Caco-2 (cell line): ENCODE measurements around the gene GRXCR2. TPM values are rescaled to one million over a fixed set of nuclear protein-coding genes. Genes with fewer than 3 reads are reported as not detected.
"Not testable (repeated sequence)": the region's sequence is repeated elsewhere in the genome, so short reads cannot be mapped to it uniquely, and the experiment has no call there.

Source experiments
- BruUV-seq: library from RNA; stranded (reverse); fragments of 400-500 nt; replicated peaks from 2 replicates; lab custom pipeline; 2021; lab: Mats Ljungman, UMichigan
- CTCF ChIA-PET: fragments of 300-600 bp; sonication (Branson Sonifier 250); formaldehyde crosslinking; loops from one replicate; lab custom pipeline; 2022; ENCODE audit warnings: antibody characterized with exemption; lab: Charles Lee
- POLR2A ChIA-PET: fragments of 300-600 bp; sonication (Branson Sonifier 250); formaldehyde crosslinking; loops from one replicate; lab custom pipeline; 2022; ENCODE audit warnings: antibody characterized with exemption; lab: Charles Lee
- DNase-seq, 2 experiments: peaks; one replicate each; pipeline versions ENCODE4 v3.0.0 to v3.0.0-alpha.2; 2020 to 2022
- H3K27me3 ChIP-seq: replicated peaks from 2 replicates; pipeline ENCODE4 v1.6.0; 2011; ENCODE audit warnings: low read length; ENCODE audit not compliant: control insufficient read depth, insufficient read depth
- H3K36me3 ChIP-seq: 2 replicates; pipeline ENCODE4 v1.5.1; 2011; ENCODE audit warnings: low read length; ENCODE audit not compliant: control insufficient read depth, insufficient read depth
- H3K4me1 ChIP-seq: fragments of 250-450 bp; sonication (Bioruptor Pico); 2 replicates; pipeline ENCODE4 v1.5.1; 2020; ENCODE audit warnings: mild to moderate bottlenecking
- H3K4me3 ChIP-seq: 2 replicates; pipeline ENCODE4 v1.5.1; 2011; ENCODE audit warnings: low read depth, mild to moderate bottlenecking, control low read depth, low read length
- H3K9me3 ChIP-seq: fragments of 250-450 bp; sonication (Bioruptor Pico); 2 replicates; pipeline ENCODE4 v1.5.1; 2020; ENCODE audit warnings: mild to moderate bottlenecking, moderate library complexity
- H3K27ac Mint-ChIP-seq: one replicate; pipeline ENCODE4 v1.8.0; 2022; ENCODE audit warnings: mixed read lengths; ENCODE audit not compliant: unreplicated experiment
- H3K27me3 Mint-ChIP-seq: one replicate; pipeline ENCODE4 v1.8.0; 2022; ENCODE audit warnings: mixed read lengths; ENCODE audit not compliant: insufficient read depth, unreplicated experiment
- H3K36me3 Mint-ChIP-seq: one replicate; pipeline ENCODE4 v1.8.0; 2022; ENCODE audit warnings: mild to moderate bottlenecking, mixed read lengths; ENCODE audit not compliant: insufficient read depth, unreplicated experiment
- H3K4me1 Mint-ChIP-seq: one replicate; pipeline ENCODE4 v1.8.0; 2022; ENCODE audit warnings: low read depth, mixed read lengths; ENCODE audit not compliant: unreplicated experiment
- H3K4me3 Mint-ChIP-seq: one replicate; pipeline ENCODE4 v1.8.0; 2022; ENCODE audit warnings: mild to moderate bottlenecking, moderate library complexity, mixed read lengths; ENCODE audit not compliant: unreplicated experiment
- H3K9me3 Mint-ChIP-seq: one replicate; pipeline ENCODE4 v1.8.0; 2022; ENCODE audit warnings: mixed read lengths; ENCODE audit not compliant: unreplicated experiment
- CTCF ChIP-seq, 2 experiments: fragments of 200-600 bp in 1 of 2; IDR thresholded peaks; 1 replicate in 1 of 2; 2 replicates in 1 of 2; pipeline versions ENCODE4 v1.5.1 to v1.8.0; 2011 to 2022; ENCODE audit warnings: antibody characterized with exemption in 1 of 2, control low read depth in 1 of 2, inconsistent platforms in 1 of 2, low read depth in 1 of 2, low read length in 1 of 2, mild to moderate bottlenecking in 1 of 2, moderate library complexity in 1 of 2; ENCODE audit not compliant: insufficient read depth in 1 of 2, severe bottlenecking in 1 of 2, unreplicated experiment in 1 of 2
- intact Hi-C: fragments of 100-400 bp; cut with micrococcal nuclease; formaldehyde crosslinking; loops from one replicate; pipeline ENCODE4 v1.10.0; 2022; ENCODE audit not compliant: unreplicated experiment
- total RNA-seq: library from RNA; stranded (reverse); gene quantifications from 2 replicates; pipeline ENCODE4 v1.2.3, GENCODE V29; 2022

GRXCR2 gene
- total RNA-seq, 1 experiment from 2014 or later: not detected

- no peak overlapping the region for H3K4me3 ChIP-seq
- H3K27me3 Mint-ChIP-seq: no peaks in the 10 kb centered on the region
- H3K4me1 Mint-ChIP-seq: no peaks in the 10 kb centered on the region
- H3K4me3 Mint-ChIP-seq: no peak overlapping the region
- no peak overlapping the region for H3K27ac Mint-ChIP-seq
- H3K36me3 Mint-ChIP-seq: no peaks in the 10 kb centered on the region
- H3K27me3 ChIP-seq: no peaks in the 10 kb centered on the region
- no peaks in the 10 kb centered on the region; the same call in 1 of the 2 replicates for H3K4me1 ChIP-seq
- H3K9me3 ChIP-seq: no peaks in the 10 kb centered on the region
- no peaks in the 10 kb centered on the region for H3K9me3 Mint-ChIP-seq
- H3K36me3 ChIP-seq: no peaks in the 10 kb centered on the region
- CTCF ChIA-PET: no interaction called here
- intact Hi-C loops: no loop called here
- POLR2A ChIA-PET: no interaction called here
- DNase-seq: no peak
- TF ChIP-seq CTCF (IDR thresholded peaks at IDR 0.05; ENCODE audit: insufficient read depth in 1 of 2, low read depth in 1 of 2, low read length in 1 of 2, severe bottlenecking in 1 of 2, unreplicated experiment in 1 of 2): no peak
- BruUV-seq: no TSS peak
Observed at GRCh38 chr5:145867806-145868205, 5.0 kb downstream of the GRXCR2 start.

GRCh38 chr5:145864432-145864831, 8.4 kb downstream of the GRXCR2 start:
- POLR2A ChIA-PET, H3K4me3 Mint-ChIP-seq, intact Hi-C loops, H3K4me1 Mint-ChIP-seq, H3K9me3 Mint-ChIP-seq, DNase-seq, H3K27me3 Mint-ChIP-seq, BruUV-seq, CTCF ChIA-PET, H3K27me3 ChIP-seq, H3K36me3 Mint-ChIP-seq, H3K36me3 ChIP-seq, H3K4me1 ChIP-seq, H3K9me3 ChIP-seq, H3K27ac Mint-ChIP-seq, H3K4me3 ChIP-seq: not testable (repeated sequence)

- ChIA-PET POLR2A (no interaction called here), CTCF (no interaction called here)
- intact Hi-C loops: no loop called here
- Mint-ChIP-seq H3K27me3 (no peaks in the 10 kb centered on the region), H3K4me1 (peaks cover 16% of the 10 kb centered on the region), H3K27ac (no peak overlapping the region), H3K4me3 (no peak overlapping the region), H3K9me3 (no peaks in the 10 kb centered on the region), H3K36me3 (no peaks in the 10 kb centered on the region)
- Histone ChIP-seq H3K4me3 (no peak overlapping the region), H3K27me3 (no peaks in the 10 kb centered on the region), H3K36me3 (no peaks in the 10 kb centered on the region), H3K9me3 (no peaks in the 10 kb centered on the region), H3K4me1 (peaks cover 10% of the 10 kb centered on the region)
- no TSS peak for BruUV-seq
- no peak for DNase-seq
- TF ChIP-seq CTCF (IDR thresholded peaks at IDR 0.05; ENCODE audit: insufficient read depth in 1 of 2, low read depth in 1 of 2, low read length in 1 of 2, severe bottlenecking in 1 of 2, unreplicated experiment in 1 of 2): no peak
Observed at GRCh38 chr5:145863003-145863402, 9.8 kb downstream of the GRXCR2 start.

- TF ChIP-seq CTCF (IDR thresholded peaks at IDR 0.05; ENCODE audit: insufficient read depth in 1 of 2, low read depth in 1 of 2, low read length in 1 of 2, severe bottlenecking in 1 of 2, unreplicated experiment in 1 of 2): peak; percentile 38 to 41
- no peaks in the 10 kb centered on the region for H3K9me3 Mint-ChIP-seq
- intact Hi-C loops: no loop called here
- H3K4me1 ChIP-seq: peaks cover 23% of the 10 kb centered on the region
- H3K4me1 Mint-ChIP-seq: peaks cover 19% of the 10 kb centered on the region
- H3K36me3 Mint-ChIP-seq: no peaks in the 10 kb centered on the region
- H3K4me3 ChIP-seq: no peak overlapping the region
- no peaks in the 10 kb centered on the region for H3K27me3 Mint-ChIP-seq
- no peaks in the 10 kb centered on the region for H3K36me3 ChIP-seq
- no TSS peak for BruUV-seq
- H3K27me3 ChIP-seq: no peaks in the 10 kb centered on the region
- no peaks in the 10 kb centered on the region for H3K9me3 ChIP-seq
- no peak overlapping the region for H3K27ac Mint-ChIP-seq
- POLR2A ChIA-PET: no interaction called here
- peak in 1 of 2 experiments; percentile 8 for DNase-seq
- CTCF ChIA-PET: no interaction called here
- no peak overlapping the region for H3K4me3 Mint-ChIP-seq
Observed at GRCh38 chr5:145859897-145860296, 12.9 kb downstream of the GRXCR2 start.
